Activated CD8-positive, alpha-beta memory T cell treated with anti-CD3 and anti-CD28 coated beads, Interleukin-2, amount 50 U/mL, for 1 hour (primary cell): Measurements from ENCODE around the gene ARPC5.

Experiments
- DNase-seq: peaks from one replicate; pipeline ENCODE4 v3.0.0-alpha.2; 2020; ENCODE audit errors: extremely low read depth

Gene ARPC5

DNA sequence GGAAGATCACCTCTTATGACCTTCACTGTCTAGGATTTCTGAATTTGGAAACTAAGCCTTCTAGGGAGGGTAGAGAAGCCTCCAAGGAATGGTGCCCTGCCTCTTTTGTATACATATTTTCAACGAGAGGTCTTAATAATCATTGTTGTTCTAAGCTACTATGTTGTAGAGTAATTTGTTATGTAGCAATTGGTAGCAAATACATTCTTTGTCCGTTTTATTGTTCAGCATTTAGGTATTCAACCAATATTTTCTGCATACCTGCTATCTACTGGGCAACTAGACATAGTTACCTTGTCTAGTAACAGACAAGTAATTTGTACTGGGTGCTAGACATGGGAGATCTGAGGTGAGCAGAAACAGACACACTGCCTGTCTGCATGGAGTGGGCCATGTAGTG, 24.6 kb downstream of the ARPC5 start:
- DNase-seq = no peak

DNA sequence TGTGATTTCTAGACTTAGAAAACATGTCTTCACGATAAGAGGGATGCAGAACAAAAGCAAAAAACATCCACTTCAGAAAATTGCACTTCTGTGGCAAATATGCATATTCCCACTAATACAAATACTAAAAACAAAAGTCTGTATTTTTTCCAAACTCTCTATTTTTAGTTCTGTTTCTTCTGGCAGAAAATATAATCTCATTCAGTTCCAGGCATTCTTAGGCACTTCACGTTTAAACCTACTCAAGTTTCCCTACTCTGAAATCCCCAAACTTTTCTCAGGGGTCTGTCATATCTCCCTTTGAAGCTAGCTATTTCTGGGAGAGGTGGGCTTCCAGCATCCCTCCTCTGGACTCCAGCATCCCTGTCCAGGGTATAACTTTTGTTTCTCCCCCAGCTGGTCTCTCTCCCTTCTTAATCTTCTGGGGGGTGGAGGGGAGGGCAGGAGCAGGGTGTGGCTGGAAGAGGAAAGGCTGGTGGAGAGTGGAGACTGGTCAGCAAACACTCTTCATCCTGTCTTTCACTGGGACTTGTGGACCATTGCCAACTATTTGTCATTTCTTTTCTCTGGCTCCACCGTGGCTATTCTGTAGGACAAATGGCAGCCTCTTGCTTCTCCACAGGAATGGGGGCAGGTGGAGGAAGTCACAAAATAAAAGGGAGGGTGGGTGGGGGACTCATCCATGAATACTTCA, 25.7 kb downstream of the ARPC5 start:
- DNase-seq = no peak

DNA sequence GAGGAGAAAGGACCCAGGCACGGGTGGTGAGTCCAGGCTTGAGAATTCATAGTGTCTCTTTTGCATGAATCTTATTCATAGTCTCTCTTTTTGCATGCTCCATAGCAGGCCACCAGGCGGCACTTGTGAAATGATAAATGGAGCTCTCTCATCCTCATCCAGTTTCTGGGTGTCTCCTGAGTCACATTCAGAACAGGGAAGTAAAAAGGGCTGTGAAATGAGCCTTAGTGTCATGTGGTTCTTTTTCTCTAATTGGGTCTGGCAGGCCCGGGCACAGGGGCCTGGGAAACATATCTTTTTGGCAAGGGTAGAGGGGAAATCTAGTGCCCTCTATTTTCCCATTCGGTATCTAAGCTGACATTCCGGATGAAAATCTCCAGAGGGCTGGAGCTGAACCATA, 26.3 kb downstream of the ARPC5 start:
- no peak for DNase-seq

DNA sequence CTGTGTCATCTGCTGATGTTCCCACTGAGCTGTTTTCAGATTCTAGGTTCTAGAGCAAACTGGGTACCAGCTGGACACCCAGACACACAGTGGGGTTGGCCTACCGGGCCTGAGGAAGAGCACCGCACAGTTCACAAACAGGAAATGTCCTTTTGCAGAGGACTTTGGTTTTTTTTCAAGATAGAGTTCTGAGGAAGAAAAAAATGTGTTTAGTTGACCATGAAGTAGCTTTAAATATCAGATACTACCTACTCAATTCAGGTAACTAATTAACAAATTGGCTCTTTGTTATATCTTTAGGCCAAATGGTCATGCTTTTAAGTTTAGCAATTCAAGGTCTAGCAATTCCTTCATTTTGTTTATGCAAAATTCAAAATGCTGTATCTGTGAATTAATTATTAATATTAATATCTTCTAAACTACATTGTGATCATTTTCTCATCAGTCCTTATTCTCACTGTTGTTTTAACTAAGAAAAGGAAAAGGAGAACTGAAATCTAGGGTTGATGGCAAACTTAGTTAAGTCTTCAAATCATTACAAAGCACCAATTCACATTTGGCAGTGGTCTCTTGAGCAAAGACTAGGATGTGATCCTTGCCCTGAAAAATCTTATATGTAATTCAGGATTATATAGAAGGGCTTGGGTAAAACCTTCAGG, 28.1 kb downstream of the ARPC5 start:
- DNase-seq = no peak

DNA sequence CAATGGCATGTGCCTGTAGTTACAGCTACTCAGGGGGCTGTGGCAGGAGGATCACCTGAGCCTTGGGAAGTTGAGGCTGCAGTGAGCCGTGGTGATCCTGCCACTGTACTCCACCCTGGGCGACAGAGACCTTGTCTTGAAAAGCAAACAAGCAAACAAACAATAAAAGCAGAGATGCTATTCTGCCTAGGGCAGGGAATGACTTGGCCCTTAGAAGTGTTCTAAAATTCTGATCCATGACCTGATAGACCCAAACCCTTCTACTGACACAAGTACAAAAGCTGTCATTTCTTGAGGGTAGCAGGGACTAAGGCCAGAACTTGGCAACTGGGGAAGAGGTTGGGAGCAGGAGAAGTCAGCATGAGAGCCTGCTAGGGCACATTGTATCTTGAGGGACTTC, 29.7 kb downstream of the ARPC5 start:
- no peak for DNase-seq

DNA sequence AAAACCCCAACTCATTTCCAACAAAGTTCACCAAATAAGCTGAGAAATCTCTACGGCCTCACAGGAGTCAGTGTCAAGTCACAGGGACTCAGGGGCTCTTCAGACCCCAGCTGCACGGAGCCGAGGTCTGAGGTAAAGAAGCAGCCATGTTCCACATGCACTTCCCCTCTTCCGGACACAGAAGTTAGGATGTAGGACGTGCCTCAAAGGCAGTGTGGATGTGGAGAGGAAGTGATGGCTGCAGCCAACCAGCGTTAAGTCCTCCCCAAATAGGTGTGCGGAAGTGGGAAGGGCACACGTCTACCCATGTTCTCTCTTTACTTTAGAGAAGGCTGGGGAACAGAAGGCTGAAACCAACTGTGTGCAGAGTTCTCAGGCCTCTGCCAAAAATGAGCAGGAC, 30.8 kb downstream of the ARPC5 start:
- DNase-seq = no peak

DNA sequence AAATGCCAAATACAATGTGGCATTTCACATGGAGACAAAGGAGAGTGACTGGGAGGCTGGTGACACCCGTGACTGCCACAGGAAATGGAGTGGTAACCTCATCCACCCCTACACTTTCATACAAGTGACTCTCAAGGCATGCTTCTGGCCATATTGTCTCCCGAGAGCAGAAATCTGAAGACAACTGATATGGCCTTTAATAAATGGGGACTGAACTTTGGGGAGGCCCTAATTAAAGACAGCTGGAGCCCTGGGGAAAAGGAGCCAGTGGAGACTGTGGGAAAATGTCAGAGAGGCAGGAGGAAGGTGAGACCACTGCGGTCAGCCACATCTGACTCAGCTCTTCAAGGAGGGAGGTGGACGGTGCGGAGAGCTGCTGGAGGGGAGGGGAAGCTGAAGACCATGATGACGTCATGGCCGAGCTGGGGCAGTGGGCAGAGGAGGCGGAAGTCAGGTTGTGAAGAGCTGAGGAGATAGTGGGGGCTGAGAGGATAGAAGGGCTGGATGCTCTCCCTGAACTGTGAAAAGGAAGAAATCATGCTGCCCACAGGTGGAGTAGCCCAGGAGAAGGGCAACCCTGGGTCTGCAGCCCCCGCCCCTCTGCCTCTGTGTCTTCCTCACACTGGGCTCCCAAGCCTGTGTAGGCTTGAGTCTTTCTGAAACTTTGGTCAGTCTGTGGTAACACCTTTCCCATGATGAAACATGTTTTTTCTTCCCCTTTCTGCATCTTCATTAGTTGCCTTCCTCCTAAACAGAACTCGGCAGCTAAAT, 31.4 kb downstream of the ARPC5 start:
- no peak for DNase-seq

DNA sequence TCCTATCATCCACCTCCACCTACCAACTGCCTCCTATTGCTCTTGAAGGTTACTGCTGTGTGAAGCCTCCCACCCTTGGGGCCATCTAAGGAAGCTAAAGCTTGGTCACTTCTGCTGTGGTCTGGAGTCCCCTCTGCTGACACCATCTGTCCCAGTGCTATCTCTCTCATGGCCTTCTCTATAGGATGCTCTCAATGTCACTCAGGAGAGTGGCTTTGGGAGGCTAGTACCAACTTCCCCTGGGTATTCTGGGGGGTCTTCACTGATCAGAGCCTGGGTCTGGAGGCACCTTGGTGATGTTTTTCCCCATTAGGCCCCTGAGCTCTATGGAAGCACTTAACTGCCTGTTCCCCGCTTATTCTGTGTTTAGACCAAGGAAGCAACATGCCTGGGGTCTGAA, 33.1 kb downstream of the ARPC5 start:
- DNase-seq = no peak

DNA sequence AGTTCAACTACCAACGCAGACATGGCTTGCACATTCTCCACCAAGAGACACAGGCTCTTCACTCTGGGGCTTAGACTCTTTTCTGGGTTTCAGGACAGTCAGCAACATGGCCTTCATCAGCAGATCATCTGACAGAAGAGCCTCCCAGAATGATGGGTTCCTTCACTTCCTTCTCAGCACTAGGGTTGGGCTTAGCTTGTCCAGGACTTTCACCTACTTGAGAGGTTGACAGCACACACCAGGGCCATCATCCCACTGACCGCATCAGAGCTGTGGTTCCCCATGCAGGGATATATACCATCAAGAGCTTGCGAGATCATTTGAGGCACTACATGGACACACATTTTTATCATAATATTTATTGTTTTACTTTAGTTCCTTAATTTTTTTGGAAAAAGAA, 34.9 kb downstream of the ARPC5 start:
- no peak for DNase-seq

DNA sequence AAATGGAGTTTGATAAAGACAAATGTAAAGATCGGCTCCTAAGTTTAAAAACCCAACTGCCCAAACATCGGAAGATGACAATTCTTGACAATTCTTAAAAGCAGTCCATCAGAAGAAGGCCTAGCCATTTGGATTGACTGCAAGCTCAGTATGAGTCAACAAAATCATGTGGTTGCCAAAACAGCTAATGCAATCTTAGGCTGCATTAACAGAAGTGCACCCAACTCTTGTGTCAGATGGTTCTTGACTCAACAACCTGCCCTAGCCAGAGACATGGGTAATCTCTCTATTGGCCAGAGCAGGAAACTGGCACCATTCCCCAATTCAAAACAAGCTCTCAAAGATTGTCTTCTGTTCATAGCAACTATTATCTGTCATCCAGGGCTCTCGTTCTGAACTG, 35.4 kb downstream of the ARPC5 start:
- no peak for DNase-seq

DNA sequence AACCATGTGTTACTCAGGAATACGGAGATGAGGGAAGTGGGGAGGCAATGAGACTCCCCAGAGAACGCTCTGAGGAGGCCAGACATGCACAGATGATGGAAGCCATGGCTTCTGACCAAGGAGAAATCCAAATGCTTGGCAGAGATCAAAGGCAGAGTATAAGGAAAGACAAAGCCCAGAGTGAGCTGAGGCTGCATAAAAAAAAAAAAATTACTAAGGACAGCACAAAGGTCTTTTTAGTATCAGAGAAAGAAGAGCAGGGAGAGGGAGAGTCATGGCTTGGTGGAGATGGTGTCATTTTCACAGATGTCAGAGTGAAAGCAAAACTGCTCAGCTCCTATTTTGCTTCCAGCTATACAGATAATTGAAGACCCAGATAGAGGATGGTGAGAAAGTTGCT, 37.2 kb downstream of the ARPC5 start:
- no peak for DNase-seq

DNA sequence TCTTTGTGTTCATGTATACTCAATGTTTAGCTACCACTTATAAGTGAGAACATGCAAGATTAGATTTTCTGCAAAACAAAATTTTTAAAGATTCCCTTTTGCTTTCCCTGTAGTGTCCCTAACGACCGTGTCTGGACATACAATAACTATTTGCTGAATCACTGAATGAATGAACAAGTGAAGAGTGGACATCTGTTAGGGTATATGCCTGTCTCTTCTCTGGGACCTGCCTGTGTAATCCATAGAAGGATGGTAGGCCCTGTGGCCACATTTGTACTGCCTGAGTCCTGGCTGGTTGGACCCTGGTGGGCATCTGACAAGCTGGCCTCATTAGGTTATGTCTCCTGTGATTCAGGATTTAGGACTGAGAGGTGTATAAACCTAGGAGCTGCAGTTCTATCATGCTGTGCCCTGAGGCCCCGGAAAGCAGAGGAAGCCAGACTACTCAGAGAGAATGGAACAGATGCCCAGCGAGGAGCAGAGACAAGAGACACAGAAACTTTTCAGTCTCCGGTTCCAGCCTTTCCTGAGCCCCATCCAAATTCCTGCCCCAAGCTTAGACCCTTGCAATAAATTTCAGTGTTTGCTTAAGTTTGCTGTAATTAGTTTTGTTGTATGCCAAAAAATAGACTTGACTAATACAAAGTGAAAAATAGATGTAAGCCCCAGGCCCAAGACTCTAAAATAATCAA, 37.8 kb downstream of the ARPC5 start:
- no peak for DNase-seq

DNA sequence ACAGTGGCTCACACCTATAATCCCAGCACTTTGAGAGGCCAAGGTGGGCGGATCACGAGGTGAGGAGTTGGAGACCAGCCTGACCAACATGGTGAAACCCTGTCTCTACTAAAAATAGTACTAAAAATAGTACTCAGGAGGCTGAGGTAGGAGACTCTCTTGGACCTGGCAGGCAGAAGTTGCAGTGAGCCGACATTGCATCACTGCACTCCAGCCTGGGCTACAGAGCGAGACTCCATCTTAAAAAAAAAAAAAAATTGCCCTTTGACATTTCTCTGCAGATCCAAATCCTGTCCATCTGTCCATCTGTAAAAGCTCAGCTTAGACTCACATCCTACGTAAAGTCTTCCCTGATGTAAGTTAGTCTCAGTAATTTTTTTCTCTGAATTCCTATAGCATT, 39.1 kb downstream of the ARPC5 start:
- no peak for DNase-seq

DNA sequence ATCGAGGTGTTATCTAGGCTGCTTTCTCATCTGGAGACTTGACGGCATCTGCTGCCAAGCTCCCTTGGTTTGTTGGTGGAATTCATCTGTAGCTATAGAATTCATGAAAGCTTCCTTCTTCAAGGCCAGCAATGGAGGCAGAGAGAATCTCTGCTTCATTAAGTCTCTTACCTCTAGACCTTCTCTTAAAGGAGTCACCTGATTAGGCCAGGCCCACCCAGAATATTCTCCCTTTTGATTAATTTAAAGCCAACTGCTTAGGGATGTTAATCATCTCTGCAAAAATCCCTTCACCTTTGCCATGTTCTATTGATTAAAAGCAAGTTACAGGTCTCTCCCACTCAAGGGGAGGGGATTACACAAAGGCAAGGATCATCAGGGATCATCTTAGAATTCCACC, 40.0 kb downstream of the ARPC5 start:
- no peak for DNase-seq

DNA sequence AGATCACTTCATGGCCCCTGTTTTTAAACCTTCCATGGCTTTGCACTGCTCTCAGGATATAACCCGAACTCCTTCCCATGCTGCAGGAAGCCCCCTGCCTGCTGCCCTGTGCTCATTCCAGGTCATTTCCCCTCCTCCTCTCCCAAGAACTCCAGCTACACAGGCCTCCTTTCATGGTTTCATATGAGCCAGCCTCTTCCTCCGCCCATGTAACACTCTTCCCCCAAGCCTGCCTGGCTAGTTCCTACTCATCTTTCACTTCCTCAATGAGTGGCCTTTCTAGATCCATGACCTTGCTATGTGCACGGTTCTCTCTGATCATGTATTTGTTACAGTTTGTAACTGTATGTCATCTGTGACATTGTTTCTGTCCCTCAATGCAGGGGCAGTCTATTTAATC, 42.2 kb downstream of the ARPC5 start:
- no peak for DNase-seq

DNA sequence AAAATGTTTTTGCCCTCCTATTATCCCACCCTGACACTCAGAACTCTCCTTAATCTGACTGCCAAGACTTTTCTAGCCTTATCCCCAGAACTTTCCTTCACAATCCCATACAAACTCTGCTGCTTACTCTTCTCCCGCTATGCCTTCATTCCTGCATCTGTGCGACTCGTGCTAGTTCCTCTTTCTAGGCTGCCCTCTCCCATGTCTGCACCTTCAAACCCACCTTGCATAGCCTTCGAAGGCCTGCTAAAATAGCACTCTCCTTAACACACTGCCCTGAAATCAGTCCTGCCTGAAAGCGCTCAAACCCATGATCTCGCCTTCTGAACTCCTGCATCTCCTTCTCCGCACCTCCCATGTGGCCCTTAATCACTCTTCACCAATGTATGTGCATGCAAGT, 42.9 kb downstream of the ARPC5 start:
- no peak for DNase-seq

DNA sequence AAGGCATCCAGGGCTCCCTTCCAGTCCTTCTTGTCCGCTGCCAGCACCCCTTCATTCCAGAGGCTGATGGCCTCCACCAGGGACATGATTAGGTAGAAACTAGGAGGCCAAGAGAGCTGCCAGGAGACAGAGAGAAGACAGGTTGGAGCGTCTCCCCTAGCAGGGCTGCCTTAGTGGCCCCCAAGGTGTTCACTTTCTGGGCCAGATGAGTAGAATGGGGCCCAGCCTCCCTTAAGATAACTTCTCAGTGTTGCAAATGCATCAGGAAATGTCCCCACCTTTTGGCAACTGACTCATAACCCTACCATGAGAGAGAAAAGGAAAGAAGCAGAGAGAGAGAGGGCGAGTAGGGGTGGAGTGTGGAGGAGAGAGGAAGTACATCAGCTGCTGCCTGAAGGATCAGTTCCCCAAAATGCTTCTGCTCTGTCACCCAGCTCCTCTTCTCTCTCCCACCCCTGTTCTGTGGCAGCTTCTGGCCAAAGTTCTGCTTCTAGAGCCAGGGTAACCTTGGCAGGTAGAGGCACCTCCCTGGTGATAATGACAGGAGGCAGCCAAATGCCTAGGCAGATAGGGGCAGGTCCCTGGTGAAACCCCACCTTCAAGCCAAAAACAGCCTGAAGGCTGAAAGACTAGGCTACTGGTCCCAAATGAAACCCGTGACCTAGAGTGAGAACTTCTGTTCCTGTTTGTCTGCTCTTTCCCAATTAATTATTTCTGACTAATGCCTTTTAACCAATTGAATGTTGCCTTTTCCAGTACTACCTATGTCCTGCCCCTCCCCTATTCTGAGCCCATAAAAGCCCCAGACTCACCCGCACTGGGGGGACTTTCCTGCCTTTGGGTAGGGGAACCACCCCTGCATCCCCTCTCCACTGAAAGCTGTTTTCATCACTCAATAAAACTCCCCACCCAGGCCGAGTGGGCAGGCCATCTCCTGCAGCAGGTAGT, 45.1 kb downstream of the ARPC5 start, which contains the start of gene NCF2:
Gene NCF2 (minus strand): TSS at position 216 of the 948 bp plus-strand sequence. CDS start 130 bp downstream, at position 86.
- no peak for DNase-seq

DNA sequence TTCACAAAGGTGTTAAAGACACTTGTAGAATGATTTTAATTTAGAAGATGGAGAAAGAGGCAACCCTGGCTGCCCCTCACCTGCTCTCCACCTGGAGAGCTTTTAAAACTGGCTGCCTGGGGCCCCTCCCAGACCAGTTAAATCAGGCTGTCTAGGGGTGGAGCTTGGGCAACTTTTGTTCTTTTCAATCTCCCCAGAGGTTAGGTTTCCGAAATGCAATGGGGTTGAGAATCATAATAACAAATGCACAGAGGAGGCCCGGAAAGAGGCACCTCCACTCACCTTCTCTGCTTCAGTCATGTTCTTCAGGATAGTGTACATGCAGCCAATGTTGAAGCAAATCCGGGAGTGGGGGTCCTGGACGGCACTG, 45.7 kb downstream of the ARPC5 start:
- no peak for DNase-seq

DNA sequence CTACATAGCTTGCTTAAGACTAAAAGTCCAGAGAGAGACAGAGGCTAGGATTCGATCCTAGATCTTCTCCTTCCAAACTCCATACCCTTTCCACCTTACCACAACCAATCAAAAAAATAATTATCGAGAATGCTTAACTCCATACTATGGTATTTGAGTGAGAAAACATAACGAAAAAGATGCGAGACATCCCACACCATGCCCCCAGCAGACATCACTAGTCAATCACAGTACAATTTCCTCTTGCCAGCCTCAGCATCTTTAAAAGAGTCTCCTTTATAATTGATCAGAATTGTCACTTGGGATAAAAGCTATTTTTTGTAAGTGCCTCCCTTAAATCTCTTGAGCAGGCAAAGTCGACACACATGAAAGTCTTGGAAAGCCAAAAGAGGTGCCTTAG, 46.2 kb downstream of the ARPC5 start:
- no peak for DNase-seq

DNA sequence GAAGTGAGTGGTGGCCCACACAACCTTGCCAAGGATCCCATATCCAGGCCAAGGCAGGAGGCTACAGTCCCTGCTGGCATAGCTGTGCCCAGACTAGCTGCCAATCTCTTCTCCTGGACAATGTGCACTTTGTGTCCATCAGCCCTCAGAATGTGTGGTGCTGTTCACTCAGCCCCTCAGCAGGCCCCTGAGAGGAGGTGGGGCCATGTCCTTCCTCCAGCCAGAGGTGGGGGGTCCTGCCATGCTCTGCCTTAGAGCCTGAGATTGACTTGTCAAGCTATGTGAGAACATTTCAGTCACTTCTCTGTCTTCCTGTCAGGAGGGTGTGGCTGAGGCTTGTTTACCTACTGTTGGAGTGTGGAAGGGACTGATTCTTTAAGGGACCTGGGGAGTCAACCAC, 46.8 kb downstream of the ARPC5 start:
- no peak for DNase-seq

DNA sequence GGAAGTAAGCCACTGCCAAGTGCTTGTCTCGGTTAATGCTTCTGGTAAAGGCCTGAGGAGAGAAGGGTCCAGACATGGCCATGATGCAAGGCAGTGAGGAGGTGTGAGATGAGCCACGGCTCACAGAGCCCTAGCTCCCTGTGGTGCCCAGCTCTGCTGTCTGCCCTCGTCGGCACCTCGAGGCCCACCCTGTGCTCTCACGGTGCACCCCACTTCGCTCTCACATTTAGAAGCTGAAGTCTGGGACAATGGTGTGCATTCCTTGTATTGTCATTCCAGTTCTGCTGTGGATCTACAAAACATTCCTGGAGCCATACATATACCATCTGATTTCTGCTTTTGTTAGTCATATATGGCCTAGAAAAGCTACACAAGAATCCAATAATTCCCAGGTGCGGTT, 48.7 kb downstream of the ARPC5 start:
- no peak for DNase-seq
